22Rv1 (cell line): ENCODE results near the gene VENTX.

Source experiments
- CTCF ChIP-seq: fragments of 450-650 bp; IDR thresholded peaks from 2 replicates; pipeline ENCODE4 v1.5.1; 2017; ENCODE audit warnings: mild to moderate bottlenecking
- ZFX ChIP-seq: fragments of 450-650 bp; IDR thresholded peaks from 2 replicates; pipeline ENCODE4 v1.6.1; 2017; ENCODE audit warnings: antibody characterized with exemption, borderline replicate concordance

GRCh38 chr10:133246236-133246626 lies 8.6 kb downstream of the VENTX start:
- no peak for TF ChIP-seq CTCF
- no peak for TF ChIP-seq ZFX
